HG02885 (cell line): ENCODE data around the gene DPH7.
"Not testable (repeated sequence)": the region's sequence is repeated elsewhere in the genome, so short reads cannot be mapped to it uniquely, and the experiment has no call there.

Experiments used
- ATAC-seq: cut with Tn5 transposase; IDR thresholded peaks from one replicate; pipeline ENCODE4 v1.9.1; 2021; ENCODE audit warnings: mild to moderate bottlenecking; ENCODE audit not compliant: unreplicated experiment, poor library complexity

The DPH7 gene

GRCh38 chr9:137578518-137579258, at the start of gene DPH7:
DPH7 (minus strand) TSS chr9:137578925; CDS start chr9:137578777, 148 bp downstream.
- ATAC-seq: peak; percentile 89

GRCh38 chr9:137627406-137627805, 48.7 kb upstream of the DPH7 start:
- not testable (repeated sequence) for ATAC-seq

GRCh38 chr9:137626464-137626863, 47.7 kb upstream of the DPH7 start:
- ATAC-seq: no peak

- not testable (repeated sequence) for ATAC-seq
These were observed 43.5 kb upstream of the DPH7 start for GRCh38 chr9:137622211-137622610.

- ATAC-seq: no peak
These were observed 42.5 kb upstream of the DPH7 start for GRCh38 chr9:137621131-137621757.

GRCh38 chr9:137620581-137620980, 41.9 kb upstream of the DPH7 start:
- no peak for ATAC-seq

- ATAC-seq: no peak
These were observed 41.3 kb upstream of the DPH7 start for GRCh38 chr9:137620048-137620405.

- no peak for ATAC-seq
These were observed 40.7 kb upstream of the DPH7 start for GRCh38 chr9:137619240-137620047.

- peak; percentile 77 for ATAC-seq
These were observed 39.7 kb upstream of the DPH7 start, which contains the start of gene EHMT1 for GRCh38 chr9:137618105-137619067. EHMT1 (plus strand) TSS chr9:137619005; CDS start chr9:137619029, 24 bp downstream.

- ATAC-seq: no peak
These were observed 36.7 kb upstream of the DPH7 start for GRCh38 chr9:137615387-137615871.

- no peak for ATAC-seq
These were observed 36.1 kb upstream of the DPH7 start for GRCh38 chr9:137614631-137615386.

- no peak for ATAC-seq
These were observed 35.2 kb upstream of the DPH7 start for GRCh38 chr9:137613738-137614523.

GRCh38 chr9:137613259-137613658, 34.5 kb upstream of the DPH7 start:
- ATAC-seq: no peak

- ATAC-seq: no peak
These were observed 34.0 kb upstream of the DPH7 start for GRCh38 chr9:137612741-137613142.

- no peak for ATAC-seq
These were observed 33.2 kb upstream of the DPH7 start for GRCh38 chr9:137611623-137612609.

- ATAC-seq: no peak
These were observed 32.2 kb upstream of the DPH7 start for GRCh38 chr9:137610944-137611343.
